Activated T-helper 1 cell treated with Interleukin-2 at 50 U/mL for 16 hours (primary cell): ENCODE data around the gene POLR2M.

ENCODE experiments used
- DNase-seq: peaks from one replicate; pipeline ENCODE4 v3.0.0-alpha.2; 2020; ENCODE audit warnings: low read depth

Gene POLR2M

GRCh38 chr15:57740048-57740447 is 33.5 kb downstream of the POLR2M start:
- no peak for DNase-seq

GRCh38 chr15:57741089-57741488 is 34.6 kb downstream of the POLR2M start:
- DNase-seq = no peak

GRCh38 chr15:57743424-57743823 is 36.9 kb downstream of the POLR2M start:
- DNase-seq = no peak

GRCh38 chr15:57746786-57747185 is 40.3 kb downstream of the POLR2M start:
- DNase-seq = no peak

GRCh38 chr15:57747206-57747896 is 40.8 kb downstream of the POLR2M start:
- no peak for DNase-seq

- DNase-seq = no peak
These were observed 44.8 kb downstream of the POLR2M start for GRCh38 chr15:57751177-57751800.

GRCh38 chr15:57752436-57752835 is 45.9 kb downstream of the POLR2M start:
- DNase-seq = no peak

GRCh38 chr15:57752840-57753239 is 46.3 kb downstream of the POLR2M start:
- DNase-seq = no peak

- no peak for DNase-seq
These were observed 50.0 kb downstream of the POLR2M start for GRCh38 chr15:57756466-57756865.

- DNase-seq = no peak
These were observed 52.0 kb downstream of the POLR2M start for GRCh38 chr15:57758560-57758959.

- DNase-seq = no peak
These were observed 55.0 kb downstream of the POLR2M start for GRCh38 chr15:57761562-57761961.

GRCh38 chr15:57762302-57762701 is 55.8 kb downstream of the POLR2M start:
- no peak for DNase-seq

- DNase-seq = no peak
These were observed 56.9 kb downstream of the POLR2M start for GRCh38 chr15:57763176-57763964.
